Type B pancreatic cell (in vitro differentiated cells): ENCODE data around the gene CUX1. TPM values are rescaled to one million over a fixed set of nuclear protein-coding genes. Genes with fewer than 3 reads are reported as not detected.

ENCODE experiments used
- DNase-seq: peaks from one replicate; pipeline ENCODE4 v3.0.0; 2021; ENCODE audit warnings: mixed read lengths; ENCODE audit not compliant: unreplicated experiment; ENCODE audit errors: extremely low spot score
- H3K27ac Mint-ChIP-seq: 2 replicates; pipeline ENCODE4 v1.8.0; 2021; ENCODE audit warnings: mild to moderate bottlenecking, mixed read lengths
- H3K27me3 Mint-ChIP-seq: 2 replicates; pipeline ENCODE4 v1.8.0; 2021; ENCODE audit warnings: mixed read lengths
- H3K36me3 Mint-ChIP-seq: 2 replicates; pipeline ENCODE4 v1.8.0; 2021; ENCODE audit warnings: mixed read lengths
- H3K4me1 Mint-ChIP-seq: one replicate; pipeline ENCODE4 v1.8.0; 2021; ENCODE audit warnings: mixed read lengths; ENCODE audit not compliant: unreplicated experiment
- H3K4me3 Mint-ChIP-seq: 2 replicates; pipeline ENCODE4 v1.8.0; 2021; ENCODE audit warnings: mild to moderate bottlenecking, mixed read lengths
- H3K9me3 Mint-ChIP-seq: 2 replicates; pipeline ENCODE4 v1.8.0; 2021; ENCODE audit warnings: mixed read lengths
- CTCF ChIP-seq: fragments of 200-600 bp; sonication (generic); conservative IDR thresholded peaks from 2 replicates; pipeline ENCODE4 v1.5.0; 2021; ENCODE audit warnings: antibody characterized with exemption, mild to moderate bottlenecking
- total RNA-seq: library from RNA; stranded (reverse); gene quantifications from 2 replicates; pipeline ENCODE4 v1.2.1, GENCODE V29; 2021; ENCODE audit warnings: low replicate concordance

Gene CUX1
- total RNA-seq, 1 donor from 2014 or later: 76.4 TPM

- Mint-ChIP-seq H3K4me3 (no peak overlapping the region), H3K4me1 (peaks cover 24% of the 10 kb centered on the region), H3K9me3 (no peaks in the 10 kb centered on the region), H3K27ac (no peak overlapping the region), H3K27me3 (no peaks in the 10 kb centered on the region), H3K36me3 (no peaks in the 10 kb centered on the region)
- TF ChIP-seq CTCF: no peak
- no peak for DNase-seq
Measured at GRCh38 chr7:101968720-101969466, 151.5 kb downstream of the CUX1 start.

- Mint-ChIP-seq H3K36me3 (no peaks in the 10 kb centered on the region), H3K9me3 (no peaks in the 10 kb centered on the region), H3K27me3 (no peaks in the 10 kb centered on the region), H3K27ac (no peak overlapping the region), H3K4me3 (no peak overlapping the region), H3K4me1 (peaks cover 27% of the 10 kb centered on the region)
- TF ChIP-seq CTCF: no peak
- no peak for DNase-seq
Measured at GRCh38 chr7:101969997-101970585, 152.7 kb downstream of the CUX1 start.

- Mint-ChIP-seq H3K36me3 (no peaks in the 10 kb centered on the region), H3K4me1 (peaks cover 31% of the 10 kb centered on the region), H3K9me3 (no peaks in the 10 kb centered on the region), H3K27me3 (no peaks in the 10 kb centered on the region), H3K27ac (no peak overlapping the region), H3K4me3 (no peak overlapping the region)
- no peak for DNase-seq
- no peak for TF ChIP-seq CTCF
Measured at GRCh38 chr7:101970801-101971200, 153.4 kb downstream of the CUX1 start.

GRCh38 chr7:101971457-101971856, 154.0 kb downstream of the CUX1 start:
- DNase-seq: no peak
- Mint-ChIP-seq H3K4me1 (peaks cover 32% of the 10 kb centered on the region), H3K36me3 (no peaks in the 10 kb centered on the region), H3K4me3 (no peak overlapping the region), H3K27me3 (no peaks in the 10 kb centered on the region), H3K27ac (no peak overlapping the region), H3K9me3 (no peaks in the 10 kb centered on the region)
- no peak for TF ChIP-seq CTCF

GRCh38 chr7:101972627-101973026, 155.2 kb downstream of the CUX1 start:
- no peaks in the 10 kb centered on the region for H3K27me3 Mint-ChIP-seq
- no peaks in the 10 kb centered on the region for H3K36me3 Mint-ChIP-seq
- no peak for TF ChIP-seq CTCF
- H3K27ac Mint-ChIP-seq: no peak overlapping the region
- no peaks in the 10 kb centered on the region for H3K9me3 Mint-ChIP-seq
- no peak for DNase-seq
- no peak overlapping the region for H3K4me3 Mint-ChIP-seq
- H3K4me1 Mint-ChIP-seq: peaks cover 33% of the 10 kb centered on the region
